KBM-7 (cell line): ENCODE results near the gene CCR7.

ENCODE experiments used
- DNase-seq: peaks from one replicate; pipeline ENCODE4 v3.0.0-alpha.2; 2015
- in situ Hi-C: fragments of 300-500 bp; cut with MboI; formaldehyde crosslinking; loops from 2 replicates; pipeline ENCODE4 v1.14.3; 2020; ENCODE audit warnings: low sequenced_read_pairs, low pct_unique_long_range_greater_than_20kb, mixed read lengths

Gene CCR7

DNA sequence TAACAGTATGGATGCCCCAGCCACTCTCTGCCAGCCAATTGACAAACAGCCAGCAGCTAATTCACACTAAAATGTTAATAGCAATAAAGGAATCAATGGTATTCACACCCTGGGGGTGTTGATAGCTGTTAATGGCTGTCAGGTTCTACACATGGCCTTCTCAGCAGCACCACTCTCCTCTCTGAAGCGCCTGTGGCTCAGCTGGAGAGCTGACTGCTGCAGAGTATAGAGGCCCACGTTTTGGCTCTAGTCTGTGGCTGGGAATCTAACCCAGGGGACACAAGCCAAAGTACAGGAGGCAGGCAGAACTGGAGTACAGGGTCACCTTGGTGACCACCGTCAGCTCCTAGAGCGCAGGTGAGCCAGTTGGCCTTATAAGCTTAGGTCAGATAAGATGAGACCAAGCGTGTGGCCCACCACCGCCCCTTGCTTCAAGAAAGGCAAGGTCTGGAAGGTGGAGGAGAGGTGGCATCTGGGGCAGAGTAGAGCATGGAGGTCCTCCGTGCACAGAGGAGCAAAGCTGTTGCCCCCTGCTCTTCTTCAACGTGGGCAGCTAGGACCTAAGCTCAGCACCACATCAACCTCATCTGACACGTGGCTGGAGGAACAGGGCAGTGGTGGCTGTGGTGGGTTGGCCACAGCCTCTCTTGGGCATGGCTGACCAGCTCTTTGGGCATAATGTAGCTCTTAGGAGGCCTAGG lies 25.4 kb downstream of the CCR7 start:
- in situ Hi-C loops: no loop called here
- DNase-seq: no peak

DNA sequence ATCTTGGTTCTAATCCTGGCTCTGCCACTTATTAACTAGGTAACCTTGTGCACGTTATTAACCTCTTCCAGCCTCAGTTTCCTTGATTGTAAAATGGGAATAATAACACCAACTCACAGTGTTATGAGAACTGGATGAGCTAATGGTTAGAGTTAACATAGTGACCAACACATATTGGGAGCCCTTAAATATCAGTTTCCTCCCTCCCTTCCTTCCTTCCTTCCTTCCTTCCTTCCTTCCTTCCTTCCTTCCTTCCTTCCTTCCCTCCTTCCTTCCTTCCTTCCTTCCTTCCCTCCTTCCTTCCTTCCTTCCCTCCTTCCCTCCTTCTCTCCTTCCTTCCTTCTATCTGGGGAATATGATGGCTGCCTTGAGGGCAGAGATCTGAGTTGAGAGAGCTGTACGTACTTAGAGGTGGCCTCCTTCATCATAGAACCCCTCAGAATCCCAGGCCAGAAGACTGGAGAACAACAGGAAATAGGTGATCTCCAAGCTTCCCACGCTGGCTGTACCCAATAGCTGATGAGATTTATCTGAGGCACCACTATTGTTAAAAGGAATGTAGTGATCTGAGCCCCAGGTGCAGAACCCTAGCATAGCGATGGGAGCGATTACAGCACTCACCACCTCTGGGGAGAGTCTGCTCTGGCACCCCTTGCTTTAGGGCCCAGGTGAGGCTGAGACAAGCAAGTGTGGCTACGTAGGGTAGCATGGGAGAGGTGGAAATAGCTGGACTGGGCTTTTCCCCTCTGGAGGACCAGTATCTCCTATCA lies 26.2 kb downstream of the CCR7 start:
- in situ Hi-C loops: no loop called here
- DNase-seq: no peak

DNA sequence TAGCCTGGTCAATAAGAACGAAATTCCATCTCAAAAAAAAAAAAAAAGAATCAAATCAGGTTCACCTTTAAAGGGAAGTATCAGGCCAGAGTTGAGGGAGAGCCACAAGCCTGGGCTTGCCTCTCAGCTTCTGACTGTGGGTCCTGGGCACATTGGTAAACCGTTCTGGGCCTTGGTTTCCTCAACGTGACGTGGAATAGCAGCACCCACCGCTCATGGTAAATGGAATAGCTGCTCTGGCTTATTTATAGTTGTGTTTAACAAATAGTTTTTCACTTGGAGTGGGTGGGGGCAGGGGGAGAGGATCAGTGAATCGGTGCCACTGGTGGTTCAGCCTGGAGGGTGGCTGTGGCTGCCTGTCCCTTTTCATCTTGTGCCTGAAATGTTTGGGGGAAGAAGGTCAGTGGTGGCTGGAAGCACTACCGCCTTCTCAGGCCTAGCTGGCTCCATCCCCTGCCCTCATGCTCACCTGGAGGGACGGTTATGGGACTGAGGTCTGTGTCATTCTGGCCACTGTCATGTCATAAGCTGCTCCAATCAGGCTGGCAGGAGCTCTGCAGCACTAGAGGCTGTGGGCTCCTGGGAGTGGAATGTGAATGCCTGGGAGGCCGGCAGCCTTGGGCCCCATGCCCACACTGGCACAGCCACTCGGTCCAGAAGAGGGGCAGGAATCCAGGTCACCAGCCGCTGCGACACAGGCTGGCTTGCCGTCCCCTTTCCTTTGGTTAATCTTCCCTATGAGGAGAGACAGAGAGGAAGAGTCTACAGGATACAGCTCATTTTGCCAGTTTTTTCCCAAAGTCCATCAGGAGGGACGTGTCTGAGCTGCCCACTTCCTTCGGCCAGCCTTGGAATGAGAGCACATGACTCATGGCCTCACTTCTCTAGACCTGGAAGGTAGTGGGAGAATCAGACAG lies 27.0 kb downstream of the CCR7 start:
- in situ Hi-C loops: no loop called here
- DNase-seq: no peak

GRCh38 chr17:40536295-40537171 lies 28.7 kb downstream of the CCR7 start:
- in situ Hi-C loops: no loop called here
- no peak for DNase-seq

GRCh38 chr17:40535924-40536294 lies 29.4 kb downstream of the CCR7 start:
- in situ Hi-C loops: no loop called here

GRCh38 chr17:40535438-40535837 lies 29.8 kb downstream of the CCR7 start:
- no peak for DNase-seq
- in situ Hi-C loops: no loop called here

More at GRCh38 chr17:40535924-40536294, 29.4 kb downstream of the CCR7 start:
- no peak for DNase-seq

GRCh38 chr17:40534371-40535189 lies 30.7 kb downstream of the CCR7 start:
- DNase-seq: no peak
- in situ Hi-C loops: no loop called here

DNA sequence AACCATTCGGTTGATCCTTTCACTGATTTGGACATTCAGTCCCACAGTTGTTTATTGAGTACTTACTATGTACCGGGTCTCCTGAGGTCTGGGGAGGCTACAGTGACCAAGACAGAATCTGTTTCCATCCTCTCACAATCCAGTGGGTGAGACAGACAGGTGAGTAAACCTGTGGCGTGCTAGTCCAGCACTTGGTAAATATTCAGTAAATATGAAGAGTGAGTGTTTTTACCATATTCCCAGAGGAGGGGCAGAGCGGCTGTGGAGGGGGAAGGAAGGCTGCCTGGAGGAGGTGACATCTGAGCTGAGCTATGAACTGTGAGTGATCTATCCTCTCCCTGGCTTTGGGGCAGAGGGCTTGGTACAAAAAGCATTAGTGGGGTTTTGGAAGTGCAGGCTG lies 31.4 kb downstream of the CCR7 start:
- in situ Hi-C loops: no loop called here
- no peak for DNase-seq

DNA sequence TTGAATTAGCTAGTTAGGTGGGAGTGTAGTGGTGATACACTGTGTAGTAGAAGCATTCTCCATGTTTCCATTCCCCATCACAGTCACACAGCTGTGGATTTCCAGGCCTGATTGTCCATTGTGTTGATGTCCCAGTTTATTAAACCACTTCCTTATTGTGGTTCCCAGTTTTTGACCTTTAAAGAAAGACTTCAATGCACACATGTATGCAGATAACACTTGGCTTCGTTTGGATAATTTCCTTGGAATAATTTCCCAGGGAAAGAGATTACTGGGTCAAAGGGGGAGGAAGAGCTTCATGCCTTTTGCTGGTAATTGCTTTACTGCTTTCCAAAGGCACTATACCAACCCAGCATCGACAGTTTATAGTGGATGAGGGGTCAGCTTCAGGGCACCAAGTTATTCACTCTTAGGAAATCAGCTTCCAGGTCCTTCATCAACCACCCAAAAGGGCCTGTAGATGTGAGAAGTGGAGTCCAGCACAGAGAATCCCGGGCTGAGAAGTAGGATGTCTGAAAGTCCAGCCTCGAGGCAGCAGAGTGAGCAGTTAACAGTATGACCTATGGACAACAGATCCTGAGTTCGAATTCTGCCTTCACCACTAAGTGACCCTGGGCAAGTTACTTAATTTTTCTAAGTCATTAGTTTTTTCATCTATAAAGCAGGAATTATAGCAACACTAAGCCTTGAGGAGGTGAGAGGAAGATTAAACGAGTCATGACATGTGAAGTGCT lies 32.6 kb downstream of the CCR7 start:
- in situ Hi-C loops: no loop called here
- no peak for DNase-seq

DNA sequence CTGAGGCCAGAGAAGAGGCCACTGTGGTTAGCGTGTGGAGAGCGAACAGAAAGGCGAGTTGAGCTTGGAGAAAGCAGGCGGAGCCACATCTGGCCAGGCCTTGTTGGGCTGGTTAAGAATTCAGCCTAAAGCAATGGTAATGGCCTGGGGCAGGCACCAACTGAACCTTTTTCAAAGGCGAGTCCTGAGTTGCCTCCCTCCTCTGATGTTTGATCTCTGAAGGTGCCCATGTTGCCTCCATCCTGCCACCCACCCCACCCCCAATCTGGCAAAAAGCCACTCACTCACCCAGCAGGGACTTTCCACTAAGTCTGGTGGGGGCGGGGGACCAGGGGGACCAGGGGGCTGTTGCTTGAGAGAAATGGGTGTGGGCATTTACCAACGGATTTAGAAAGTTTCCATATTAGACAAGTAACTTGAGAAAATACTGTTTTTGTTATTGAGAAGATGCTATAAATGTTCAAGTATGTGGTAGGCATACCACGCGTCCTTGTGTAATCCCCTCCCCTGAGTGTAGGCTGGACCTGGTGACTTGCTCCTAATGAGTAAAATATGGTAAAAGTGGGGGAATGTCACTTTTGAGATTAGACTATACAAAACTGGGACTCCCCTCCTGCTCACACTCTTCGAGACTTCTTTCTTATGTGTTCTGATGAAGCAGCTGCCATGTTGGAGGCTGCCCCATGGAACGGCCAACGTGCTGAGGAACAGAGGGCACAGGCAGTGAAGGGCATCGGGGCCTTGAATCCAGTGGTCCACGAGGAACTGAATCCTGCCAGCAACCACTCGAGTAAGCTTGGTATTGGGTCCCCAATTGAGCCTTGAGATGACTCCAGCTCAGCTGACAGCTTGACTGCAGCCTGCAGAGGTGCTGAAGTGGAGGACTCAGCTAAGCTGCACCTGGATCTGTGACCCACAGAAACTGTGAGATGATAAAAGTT lies 34.0 kb downstream of the CCR7 start:
- no peak for DNase-seq
- in situ Hi-C loops: no loop called here

- DNase-seq: no peak
These were observed 34.7 kb downstream of the CCR7 start for GRCh38 chr17:40530531-40530994.

DNA sequence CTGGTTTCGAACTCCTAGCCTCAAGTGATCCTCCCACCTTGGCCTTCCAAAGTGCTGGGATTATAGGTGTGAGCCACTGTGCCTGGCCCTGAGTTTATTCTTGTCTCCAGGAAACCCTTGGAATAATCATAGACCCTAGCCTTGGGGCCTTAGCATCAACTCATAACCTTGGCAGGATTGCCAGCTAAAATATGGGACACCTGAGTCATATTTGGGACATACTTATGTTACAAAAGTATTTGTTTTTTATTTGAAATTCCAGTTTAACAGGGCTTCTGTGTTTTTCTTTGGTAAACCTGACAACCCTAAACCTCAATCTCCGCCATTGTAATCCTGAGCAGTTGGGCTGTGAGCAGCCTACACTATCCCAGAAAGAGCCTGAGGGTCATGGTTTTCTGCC lies 35.3 kb downstream of the CCR7 start:
- in situ Hi-C loops: no loop called here

More at GRCh38 chr17:40530531-40530994, 34.7 kb downstream of the CCR7 start:
- in situ Hi-C loops: no loop called here

GRCh38 chr17:40528692-40529417 lies 36.4 kb downstream of the CCR7 start:
- in situ Hi-C loops: no loop called here
- no peak for DNase-seq

More for the DNA sequence above, 35.3 kb downstream of the CCR7 start:
- no peak for DNase-seq

DNA sequence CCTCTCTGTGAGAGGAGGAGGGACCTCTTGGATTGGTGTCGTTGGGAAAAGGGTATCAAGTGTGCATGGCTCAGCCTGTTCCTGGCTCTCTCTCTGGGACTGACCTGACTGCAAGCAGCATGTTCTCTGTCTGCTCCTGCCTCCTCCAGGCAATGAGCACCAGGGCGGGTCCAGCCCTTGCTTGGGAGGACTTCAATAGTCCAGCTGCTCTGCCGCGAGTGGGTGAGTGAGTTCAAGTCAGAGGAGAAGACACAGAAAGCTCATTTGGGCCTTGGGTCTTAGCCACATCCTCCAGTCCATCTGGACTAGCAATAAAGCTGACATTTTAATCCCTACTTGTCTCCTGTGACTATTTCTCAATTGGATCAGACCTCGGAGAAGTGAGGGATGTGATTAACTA lies 38.6 kb downstream of the CCR7 start:
- no peak for DNase-seq
- in situ Hi-C loops: no loop called here

- in situ Hi-C loops: no loop called here
- no peak for DNase-seq
These were observed 40.0 kb downstream of the CCR7 start for GRCh38 chr17:40525294-40525693.
